HG02759 (cell line): Measurements from ENCODE around the gene SIGLEC8.
"Not testable (repeated sequence)": the region's sequence is repeated elsewhere in the genome, so short reads cannot be mapped to it uniquely, and the experiment has no call there.

Source experiments
- ATAC-seq: cut with Tn5 transposase; IDR thresholded peaks from one replicate; pipeline ENCODE4 v1.9.1; 2021; ENCODE audit warnings: mild to moderate bottlenecking, moderate library complexity; ENCODE audit not compliant: unreplicated experiment

The SIGLEC8 gene

GRCh38 chr19:51473009-51473707 is 14.9 kb upstream of the SIGLEC8 start:
- no peak for ATAC-seq

DNA sequence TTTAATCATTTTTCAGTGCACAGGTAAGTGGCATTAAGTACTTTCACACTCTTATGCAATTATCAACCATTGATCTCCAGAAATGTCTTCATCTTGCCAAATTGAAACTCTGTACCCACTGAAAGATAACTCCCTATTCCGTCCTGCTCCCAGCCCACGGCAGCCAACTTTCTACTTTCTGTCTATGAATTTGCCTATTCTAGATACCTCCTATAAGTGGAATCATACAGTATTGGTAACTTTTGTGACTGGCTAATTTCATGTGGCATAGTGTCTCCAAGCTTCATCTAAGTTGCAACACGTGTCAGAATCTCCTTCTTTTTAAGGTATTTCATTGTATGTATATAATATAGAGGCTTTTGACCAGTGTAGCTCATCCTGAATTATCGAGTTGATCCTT is 14.4 kb upstream of the SIGLEC8 start:
- no peak for ATAC-seq

GRCh38 chr19:51471527-51471926 is 13.3 kb upstream of the SIGLEC8 start:
- ATAC-seq = no peak

DNA sequence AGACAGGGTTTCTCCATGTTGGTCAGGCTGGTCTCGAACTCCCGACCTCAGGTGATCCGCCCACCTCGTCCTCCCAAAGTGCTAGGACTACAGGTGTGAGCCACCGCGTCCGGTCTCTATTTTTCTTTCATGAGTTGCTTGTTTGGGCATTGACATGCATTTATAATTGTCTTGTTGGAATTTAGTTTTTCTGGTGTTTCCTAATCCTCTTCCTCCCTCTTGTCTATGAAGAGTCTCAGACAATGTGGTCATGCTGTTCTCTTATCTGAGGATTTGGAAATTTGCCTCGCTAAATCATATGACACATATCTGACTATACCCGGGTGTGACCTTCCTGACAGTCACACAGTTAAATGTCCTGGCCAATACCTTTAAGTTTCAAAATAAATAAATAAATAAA is 12.7 kb upstream of the SIGLEC8 start:
- no peak for ATAC-seq

DNA sequence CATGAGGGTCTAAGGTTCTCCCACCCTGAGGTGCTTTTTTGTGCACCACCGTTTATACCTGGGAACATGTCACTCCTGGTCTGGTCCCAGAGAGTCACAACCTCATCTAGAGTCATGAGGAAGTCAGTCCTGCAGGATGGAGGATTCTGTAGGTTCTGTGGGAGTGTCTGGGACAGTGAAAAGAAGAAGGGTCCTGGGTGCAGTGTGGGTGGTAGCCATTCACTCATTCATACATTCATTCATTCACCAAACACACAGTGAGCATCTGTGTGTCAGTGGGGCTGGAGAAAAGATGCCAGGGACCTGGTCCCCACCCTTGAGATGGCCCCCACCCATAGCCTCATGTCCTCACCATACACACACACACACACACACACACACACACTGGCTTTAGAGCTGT is 11.4 kb upstream of the SIGLEC8 start:
- ATAC-seq = no peak

- ATAC-seq = no peak
These were observed 10.9 kb upstream of the SIGLEC8 start for GRCh38 chr19:51469162-51469561.

- no peak for ATAC-seq
These were observed 10.3 kb upstream of the SIGLEC8 start for GRCh38 chr19:51468545-51468920.

GRCh38 chr19:51467864-51468544 is 9.8 kb upstream of the SIGLEC8 start:
- ATAC-seq = no peak

DNA sequence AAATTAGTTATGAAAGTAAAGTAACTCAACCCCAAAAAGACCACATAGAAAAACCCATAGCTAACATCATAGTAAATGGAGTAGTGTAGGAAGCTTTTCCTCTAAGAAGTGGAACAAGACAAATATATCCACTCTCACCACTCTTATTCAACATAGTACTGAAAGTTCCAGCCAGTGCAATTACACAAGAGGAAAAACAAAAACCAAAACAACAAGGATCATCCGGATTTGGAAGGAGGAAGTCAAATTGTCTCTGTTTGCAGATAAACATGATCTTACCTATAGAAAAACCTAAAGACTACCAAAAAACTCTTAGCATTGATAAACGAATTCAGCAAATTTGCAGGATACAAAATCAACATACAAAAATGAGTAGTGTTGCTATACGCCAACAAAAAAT is 8.5 kb upstream of the SIGLEC8 start:
- no peak for ATAC-seq

DNA sequence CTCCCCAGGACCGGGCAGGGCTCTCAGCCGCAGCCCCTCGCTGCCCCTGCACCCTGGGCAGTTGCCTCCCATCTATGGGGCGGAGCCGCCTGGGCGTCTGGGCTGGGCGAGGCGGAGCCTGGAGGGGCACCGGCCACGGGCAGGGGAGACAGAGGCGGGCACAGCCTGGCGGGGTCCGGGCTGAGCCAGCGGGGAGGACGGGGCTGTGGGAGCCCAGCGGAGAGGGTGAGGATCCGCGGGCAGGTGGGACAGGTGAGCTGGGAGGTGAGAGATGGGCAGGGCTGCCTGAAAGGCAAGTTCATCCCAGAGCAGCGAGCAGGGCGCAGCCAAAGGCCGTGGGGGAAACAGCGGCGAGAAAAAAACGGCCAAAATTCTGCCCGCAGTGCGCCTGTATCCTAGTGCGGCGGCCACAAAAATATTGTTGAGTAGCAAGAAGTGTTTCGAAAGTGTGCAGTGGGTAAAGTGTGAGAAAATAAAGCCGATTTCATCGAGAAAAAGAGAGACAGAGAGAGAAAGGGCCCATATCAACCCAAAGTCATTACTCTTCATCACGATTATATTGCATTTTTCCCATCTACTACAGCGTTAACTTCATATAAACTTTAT is 5.8 kb upstream of the SIGLEC8 start:
- ATAC-seq = not testable (repeated sequence)

- no peak for ATAC-seq
These were observed 4.4 kb upstream of the SIGLEC8 start for GRCh38 chr19:51462681-51463080.

GRCh38 chr19:51462276-51462675 is 4.0 kb upstream of the SIGLEC8 start:
- ATAC-seq = no peak

- no peak for ATAC-seq
These were observed 3.5 kb upstream of the SIGLEC8 start for GRCh38 chr19:51461723-51462161.

DNA sequence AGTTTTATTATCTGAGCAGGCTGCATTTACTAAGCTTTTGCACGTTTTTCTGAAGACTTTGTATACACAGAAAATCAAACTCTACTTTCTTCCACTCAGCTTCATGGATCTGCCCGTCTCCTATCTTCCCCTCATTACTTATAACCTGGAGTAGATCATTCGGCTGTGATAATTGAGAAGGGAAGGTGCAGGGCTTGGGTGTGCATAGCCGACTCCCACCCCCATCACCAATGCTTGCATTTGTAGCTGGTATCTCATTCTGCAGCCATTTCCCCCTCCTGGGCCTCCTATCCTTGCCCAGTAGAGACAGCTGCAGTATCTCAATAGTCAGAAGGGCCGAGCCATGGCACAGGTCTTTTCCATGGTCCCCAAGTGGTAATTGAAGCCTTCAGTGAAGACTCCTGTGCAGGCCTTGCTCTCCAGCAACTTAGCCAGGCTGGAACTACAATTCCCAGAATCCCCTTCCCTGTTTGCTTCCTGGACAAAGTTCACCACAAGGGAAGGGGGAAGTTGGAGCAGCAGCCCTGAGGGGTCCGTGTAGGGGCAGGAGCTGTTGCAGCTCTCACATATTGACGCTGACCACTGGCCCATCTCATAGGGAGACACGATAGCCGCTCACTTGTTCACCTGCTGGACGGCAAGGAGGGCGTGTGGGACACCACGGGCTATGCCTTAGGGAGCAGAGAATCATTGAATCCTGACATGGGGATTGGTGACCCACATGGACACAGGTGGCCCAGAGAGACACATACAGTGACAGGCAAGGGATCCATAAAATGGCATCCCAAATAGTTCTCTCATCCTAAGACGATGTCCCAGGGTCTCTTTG is 2.1 kb upstream of the SIGLEC8 start:
- ATAC-seq = no peak

DNA sequence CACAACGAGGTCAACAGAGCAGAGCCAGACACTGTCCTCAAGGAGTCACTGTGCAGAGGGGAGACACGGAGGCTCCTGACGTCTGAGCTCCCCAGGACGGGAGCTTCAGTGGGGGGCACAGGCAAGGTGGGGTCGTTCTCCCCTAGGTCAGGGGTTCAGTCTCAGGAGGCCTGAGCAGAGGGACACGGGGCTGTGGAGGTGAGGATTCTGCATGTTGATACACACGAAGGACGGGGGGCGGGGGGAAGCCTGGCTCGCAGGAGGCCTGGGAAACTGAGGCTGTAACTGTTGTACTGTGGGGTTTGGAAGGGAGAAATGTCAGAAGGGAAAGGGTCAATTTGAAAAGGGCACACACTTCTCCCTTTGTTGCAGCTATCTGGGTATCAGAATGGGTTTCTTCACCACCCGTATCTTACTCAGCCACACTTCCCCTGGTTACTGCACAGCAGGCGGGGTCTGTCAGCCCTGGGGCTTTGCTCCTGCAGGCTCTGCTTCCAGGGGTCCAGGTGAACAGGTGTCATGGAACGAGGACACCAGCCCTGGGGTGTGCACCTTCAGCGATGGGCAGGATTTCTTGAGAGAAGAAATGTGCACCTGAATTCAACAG is 748 bp upstream of the SIGLEC8 start:
- ATAC-seq = no peak

DNA sequence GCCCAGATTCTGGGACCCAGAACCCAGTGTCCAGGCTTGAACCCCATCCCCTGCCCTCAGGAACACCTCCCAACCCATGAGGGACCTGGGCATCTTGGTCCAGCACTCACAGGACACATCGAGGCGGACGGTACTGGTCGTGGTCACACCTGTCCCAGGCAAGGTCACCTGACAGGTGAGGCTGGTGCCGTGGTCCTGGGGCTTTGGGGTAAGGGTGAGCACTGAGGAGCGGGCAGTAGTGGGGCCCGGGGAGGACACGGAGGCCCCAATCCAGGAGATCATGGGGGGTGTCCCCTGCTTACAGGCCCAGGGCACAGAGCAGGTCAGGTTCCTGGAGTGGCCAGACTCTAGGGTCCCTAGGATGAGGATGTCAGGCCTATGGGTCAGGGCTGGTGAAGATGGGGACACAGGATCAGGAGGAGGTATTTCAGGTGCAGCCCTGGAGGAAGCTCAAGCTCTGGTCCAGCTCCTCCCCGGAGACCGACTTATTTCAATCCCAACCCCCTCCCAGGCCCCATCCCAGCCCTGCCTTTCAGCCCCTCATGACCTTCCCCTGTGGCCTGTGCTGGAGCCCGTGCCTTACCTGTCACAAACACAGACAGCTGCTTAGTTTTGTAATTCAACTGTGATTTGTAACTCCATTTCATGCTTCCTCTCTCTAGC is 772 bp downstream of the SIGLEC8 start:
- ATAC-seq = no peak

- ATAC-seq = no peak
These were observed 1.5 kb downstream of the SIGLEC8 start for GRCh38 chr19:51456541-51457290.

GRCh38 chr19:51450730-51451307 is 7.4 kb downstream of the SIGLEC8 start:
- no peak for ATAC-seq

DNA sequence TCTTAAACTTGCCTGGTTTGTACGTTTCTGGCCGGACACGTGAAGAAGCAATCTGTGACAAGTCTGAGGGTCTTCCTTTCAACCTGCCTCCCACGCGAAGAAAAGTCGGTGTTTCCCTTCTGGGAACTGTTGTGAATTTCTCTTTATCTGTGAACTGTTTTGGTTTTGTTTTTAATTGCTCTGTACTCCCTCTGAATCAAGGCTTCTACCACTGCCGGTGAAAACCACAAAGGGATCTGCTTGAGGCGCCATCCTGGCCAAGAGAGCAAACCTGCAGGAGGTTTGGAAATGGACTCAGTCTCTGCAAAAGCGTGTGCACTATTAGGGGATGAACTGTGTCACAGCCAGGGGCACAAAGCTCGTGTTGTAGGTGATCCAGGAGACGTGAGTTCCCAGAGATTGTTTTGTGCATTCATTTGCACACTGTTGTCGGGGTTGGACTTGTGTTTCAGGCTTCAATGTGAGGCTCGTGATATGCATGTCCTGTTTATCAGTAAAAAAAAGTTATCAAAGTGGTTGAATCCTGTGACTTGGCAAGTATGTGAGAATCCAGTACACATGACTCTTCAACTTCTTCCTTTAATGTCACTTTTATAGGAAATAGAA is 9.7 kb downstream of the SIGLEC8 start:
- no peak for ATAC-seq
